NCI-H446 (cell line): Measurements from ENCODE around the gene NUMBL.
"Not testable (repeated sequence)": the region's sequence is repeated elsewhere in the genome, so short reads cannot be mapped to it uniquely, and the experiment has no call there.

Experiments used
- DNase-seq, 2 experiments: peaks; one replicate each; lab custom pipeline; 2025; lab: John Stamatoyannopoulos, UW

Gene NUMBL

GRCh38 chr19:40663695-40664692 is 26.5 kb downstream of the NUMBL start:
- no peak for DNase-seq

DNA sequence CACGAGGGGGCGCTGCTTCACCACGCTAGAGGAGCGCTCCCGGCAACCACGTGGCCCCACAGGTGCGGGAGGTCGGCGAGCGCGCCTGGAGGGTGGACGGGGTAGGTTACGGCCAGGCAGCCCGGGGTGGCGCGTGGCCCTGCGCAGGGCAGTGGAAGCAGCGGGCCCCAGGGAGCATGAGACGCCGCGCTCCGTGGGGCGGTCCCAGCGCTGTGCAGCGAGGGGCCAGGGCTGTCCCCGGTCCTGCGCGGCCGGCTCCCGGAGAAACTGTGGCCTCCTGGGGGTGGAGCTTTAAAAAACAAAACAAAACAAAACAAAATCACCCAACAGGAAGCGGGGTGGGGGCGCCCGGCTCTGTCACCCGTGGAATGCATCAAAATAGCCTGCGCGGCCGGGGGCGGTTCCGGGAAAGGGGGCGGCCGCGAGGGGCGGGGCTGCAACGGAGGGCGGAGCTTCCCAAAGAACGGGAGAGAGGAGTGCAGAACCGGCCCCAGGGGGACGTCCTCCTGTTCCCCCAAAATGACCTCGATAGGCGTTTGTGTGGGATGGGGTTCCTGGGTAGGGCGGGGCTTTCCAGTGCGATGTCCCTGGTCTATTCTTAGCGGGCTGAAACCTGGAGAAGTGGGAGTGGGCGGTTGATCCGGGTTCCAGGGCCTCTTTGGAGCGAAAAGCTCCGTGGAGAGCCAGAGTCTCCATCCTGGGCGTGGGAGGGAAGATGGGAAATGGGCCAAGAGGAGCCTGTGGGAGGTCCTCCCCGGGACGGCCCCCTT is 27.3 kb downstream of the NUMBL start:
- peak; percentile 77 to 86 for DNase-seq

- no peak for DNase-seq
Measured at GRCh38 chr19:40661616-40662015, 28.8 kb downstream of the NUMBL start.

DNA sequence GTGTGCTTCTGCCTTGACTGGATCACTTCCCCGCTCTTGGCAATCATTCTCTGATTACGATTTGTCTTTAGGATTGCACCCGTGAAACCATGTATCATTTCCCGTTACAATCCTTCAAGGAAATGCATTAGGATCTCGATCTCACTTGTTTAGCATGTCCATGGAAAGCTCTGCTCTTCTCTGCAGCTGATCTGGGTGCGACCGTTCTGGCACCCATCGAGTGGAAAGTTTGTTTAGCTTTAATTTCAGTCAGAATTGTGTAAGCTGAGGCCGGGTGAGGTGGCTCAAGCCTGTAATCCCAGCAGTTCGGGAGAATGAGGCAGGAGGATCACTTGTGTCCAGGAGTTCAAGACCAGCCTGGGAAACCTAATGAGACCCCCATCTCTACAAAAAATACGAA is 30.9 kb downstream of the NUMBL start:
- DNase-seq: no peak

GRCh38 chr19:40659116-40659515 is 31.3 kb downstream of the NUMBL start:
- no peak for DNase-seq

DNA sequence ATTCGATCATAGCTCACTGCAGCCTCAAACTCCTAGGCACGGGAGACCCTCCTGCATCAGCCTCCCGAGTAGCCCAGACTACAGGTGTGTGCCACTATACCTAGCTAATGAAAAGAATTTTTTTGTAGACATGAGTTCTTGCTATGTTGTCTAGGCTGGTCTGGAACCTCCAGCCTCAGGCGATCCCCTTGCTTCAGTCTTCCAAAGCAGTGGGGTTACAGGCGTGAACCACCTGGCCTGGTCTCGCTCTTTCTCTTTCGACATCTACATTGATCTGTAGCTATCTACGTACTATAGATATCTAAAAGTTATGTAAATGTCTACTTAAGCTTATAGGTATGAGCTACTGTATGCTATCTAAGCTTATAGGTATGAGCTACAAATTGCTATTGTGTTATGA is 32.4 kb downstream of the NUMBL start:
- no peak for DNase-seq

DNA sequence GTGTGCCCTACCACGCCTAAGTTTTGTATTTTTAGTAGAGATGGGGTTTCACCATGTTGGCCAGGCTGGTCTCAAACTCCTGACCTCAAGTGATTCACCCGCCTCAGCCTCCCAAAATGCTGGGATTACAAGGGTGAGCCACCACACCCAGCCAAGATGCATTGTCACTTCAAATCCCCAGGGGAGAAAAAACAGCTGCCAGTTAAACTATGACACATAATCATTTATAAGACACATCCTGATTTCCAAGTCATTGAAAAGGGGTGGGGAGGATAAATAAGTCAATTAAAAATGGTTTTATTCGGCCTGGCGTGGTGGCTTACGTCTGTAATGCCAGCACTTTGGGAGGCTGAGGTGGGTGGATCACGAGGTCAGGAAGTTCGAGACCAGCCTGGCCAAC is 34.8 kb downstream of the NUMBL start:
- not testable (repeated sequence) for DNase-seq

GRCh38 chr19:40652303-40652702 is 38.1 kb downstream of the NUMBL start:
- not testable (repeated sequence) for DNase-seq

DNA sequence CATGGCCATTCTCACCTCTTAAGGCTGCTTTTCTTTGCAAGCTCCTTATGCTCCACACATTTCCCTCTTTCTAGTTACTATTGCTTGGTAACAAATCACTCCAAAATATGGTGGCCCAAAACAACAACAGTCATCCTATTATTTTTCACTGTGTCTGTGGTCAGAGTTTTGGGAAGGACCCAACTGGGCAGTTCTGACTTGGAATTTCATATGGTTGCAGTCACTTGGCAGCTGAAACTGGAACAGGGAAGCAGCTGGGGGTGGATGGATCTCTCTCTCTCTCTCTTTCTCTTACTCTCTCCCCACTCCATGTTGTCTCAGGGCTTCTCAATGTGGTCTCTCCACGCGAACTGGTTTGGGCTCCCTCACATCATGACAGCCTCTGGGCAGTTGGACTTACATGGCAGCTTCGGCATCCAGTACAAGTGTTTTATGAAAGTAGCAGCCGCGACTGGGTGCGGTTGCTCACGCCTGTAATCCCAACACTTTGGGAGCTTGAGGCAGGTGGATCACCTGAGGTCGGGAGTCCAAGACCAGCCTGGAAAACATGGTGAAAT is 39.6 kb downstream of the NUMBL start:
- DNase-seq: no peak

DNA sequence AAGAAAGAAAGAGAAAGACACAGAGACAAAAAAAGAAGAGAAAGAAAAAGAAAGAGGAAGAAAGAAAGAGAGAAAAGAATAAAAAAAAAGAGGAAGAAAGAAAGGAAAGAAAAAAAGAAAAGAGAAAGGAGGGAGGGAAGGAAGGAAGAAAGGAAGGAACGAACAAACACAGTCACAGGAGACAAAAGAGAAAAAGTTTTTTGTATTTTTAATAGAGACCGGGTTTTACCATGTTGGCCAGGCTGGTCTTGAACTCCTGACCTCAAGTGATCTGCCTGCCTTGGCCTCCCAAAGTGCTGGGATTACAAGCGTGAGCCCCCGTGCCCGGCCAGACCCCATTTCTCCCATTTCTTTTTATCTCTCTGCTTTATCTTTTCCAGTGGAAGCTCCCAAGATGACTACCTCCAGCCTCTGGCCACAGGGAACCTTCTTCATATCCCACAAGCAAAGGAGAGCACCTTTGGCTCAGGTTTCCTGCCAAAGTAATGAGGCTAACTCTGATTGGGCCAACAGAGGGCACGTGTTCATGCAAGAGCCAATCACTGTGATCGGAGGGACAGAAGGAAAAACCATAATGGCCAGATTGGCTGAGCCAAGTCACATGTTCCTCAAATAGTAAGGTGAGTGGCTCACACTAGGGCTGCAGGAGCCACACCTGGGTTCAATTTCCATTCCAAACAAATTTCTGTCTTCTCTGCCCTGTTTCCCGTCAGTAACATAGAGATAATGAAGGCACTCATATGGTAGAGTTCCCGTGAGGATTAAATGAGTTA is 40.4 kb downstream of the NUMBL start:
- DNase-seq: not testable (repeated sequence)

DNA sequence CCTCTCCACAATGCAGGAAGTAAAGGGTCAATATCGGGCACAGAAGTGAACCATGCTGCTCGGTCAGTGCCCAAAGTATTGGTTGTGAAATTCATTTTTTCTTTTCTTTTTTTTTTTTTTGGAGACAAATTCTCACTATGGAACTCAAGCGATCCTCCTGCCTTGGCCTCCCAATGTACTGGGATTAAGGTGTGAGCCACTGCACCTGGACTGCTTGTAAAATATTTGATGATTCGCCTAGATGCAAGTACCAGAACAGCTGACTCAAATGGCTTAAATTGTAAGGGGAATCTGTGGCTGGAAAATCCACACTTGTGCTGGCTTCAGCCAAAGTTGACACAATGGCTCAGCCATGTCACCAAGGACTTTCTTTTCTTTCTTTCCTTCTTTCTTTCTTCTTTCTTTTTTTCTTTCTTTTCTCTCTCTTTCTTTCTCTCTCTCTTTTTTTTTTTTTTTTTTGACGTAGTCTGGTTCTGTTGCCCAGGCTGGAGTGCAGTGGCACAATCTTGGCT is 43.7 kb downstream of the NUMBL start:
- no peak for DNase-seq

DNA sequence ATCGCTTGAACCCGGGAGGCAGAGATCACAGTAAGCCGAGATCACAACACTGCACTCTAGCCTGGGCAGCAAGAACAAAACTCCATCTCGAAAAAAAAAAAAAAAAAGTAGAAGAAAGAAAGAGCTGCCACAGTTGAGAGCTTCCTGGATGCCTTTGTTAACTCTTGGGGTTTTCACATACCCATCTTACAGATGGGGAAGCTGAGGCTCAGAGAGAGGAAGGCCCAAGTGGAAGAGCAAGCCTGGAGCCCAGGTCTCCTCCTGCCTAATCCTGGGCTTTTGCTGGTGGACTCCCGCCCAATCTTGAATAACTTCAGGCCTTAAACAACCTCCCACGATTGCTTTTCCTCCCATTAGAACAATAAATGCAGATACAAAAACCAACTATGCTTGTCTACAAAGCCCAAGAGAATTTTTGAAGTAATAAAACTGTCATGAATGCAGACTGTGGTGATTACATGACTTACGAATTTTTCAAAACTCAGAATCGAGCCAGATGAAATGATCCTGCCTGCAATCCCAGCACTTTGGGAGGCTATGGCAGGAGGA is 47.6 kb downstream of the NUMBL start:
- DNase-seq: no peak

DNA sequence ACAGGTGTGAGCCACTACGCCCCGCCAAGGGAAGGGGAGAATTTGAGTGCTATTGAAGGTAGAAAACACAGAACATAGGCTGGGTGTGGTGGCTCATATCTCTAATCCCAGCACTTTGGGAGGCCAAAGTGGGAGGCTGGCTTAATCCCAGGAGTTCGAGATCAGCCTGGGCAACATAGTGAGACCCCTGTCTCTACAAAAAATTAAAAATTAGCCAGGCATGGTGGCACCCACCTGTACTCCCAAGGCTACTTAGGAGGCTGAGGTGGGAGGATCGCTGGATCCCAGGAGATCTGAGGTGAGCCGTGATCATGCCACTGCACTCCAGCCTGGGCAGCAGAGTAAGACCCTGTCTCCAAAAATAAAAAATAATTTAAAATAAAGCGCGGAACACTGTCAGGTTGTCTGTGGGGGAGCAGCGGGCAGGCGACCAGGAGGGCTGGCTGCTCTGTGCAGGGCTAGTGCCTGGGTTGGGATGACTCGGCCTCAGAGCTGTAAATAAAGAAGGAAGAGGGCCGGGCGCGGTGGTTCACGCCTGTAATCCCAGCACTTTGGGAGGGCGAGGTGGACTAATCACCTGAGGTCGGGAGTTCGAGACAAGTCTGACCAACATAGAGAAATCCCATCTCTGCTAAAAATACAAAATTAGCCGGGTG is 48.3 kb downstream of the NUMBL start:
- no peak for DNase-seq

DNA sequence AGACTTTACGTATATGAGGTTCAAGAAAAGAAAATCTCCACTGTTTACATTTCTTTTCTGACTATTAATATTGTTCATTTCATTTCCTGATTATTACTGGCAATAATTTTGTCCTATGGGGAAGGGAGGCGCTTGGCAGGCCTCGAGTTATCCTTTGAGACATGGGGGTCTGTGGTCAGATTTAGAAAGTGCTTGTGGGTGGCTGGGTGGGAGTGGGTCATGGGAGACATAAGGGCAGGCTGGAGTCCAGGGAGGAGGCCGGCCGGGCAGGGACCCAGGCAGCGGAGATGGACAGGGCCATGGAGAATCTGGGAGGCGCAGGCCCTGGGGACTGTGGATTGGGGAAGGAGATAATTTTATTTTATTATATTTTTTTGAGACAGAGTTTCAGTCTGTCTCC is 49.2 kb downstream of the NUMBL start:
- DNase-seq: no peak

DNA sequence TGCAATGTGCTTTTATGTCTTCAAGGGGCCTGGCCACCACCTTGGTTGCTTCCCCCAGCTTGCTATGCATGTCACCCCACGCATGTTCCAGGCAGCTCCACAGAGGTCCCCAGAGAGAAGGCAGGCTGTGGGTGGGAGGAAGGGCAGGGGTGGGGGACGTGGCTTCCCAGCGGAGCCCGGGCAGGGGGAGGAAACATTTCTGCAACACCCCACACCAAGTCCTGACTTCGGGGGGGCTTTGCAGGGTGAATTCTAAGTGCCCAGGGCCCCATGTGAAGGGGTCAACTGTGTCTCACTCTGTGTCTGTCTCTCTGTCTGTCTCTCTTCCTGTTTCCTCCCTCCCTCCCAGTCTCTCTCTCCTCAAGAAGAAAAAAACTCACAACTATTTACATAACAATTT is 49.7 kb downstream of the NUMBL start:
- DNase-seq: no peak

DNA sequence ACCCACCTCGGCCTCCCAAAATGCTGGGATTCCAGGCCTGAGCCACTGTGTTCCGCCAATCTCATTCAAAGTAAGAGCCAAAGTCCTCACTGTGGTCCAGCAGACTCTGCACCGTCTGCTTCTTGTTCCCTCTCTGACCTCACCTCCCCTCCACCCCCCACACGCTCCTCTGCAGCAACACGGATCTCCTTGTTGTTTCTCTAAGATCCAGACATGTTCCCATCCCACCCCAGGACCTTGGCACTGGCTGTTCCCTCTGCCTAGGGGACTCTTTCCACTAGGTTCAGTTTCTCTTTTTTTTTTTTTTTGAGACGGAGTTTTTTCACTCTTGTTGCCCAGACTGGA is 50.8 kb downstream of the NUMBL start:
- DNase-seq: no peak

DNA sequence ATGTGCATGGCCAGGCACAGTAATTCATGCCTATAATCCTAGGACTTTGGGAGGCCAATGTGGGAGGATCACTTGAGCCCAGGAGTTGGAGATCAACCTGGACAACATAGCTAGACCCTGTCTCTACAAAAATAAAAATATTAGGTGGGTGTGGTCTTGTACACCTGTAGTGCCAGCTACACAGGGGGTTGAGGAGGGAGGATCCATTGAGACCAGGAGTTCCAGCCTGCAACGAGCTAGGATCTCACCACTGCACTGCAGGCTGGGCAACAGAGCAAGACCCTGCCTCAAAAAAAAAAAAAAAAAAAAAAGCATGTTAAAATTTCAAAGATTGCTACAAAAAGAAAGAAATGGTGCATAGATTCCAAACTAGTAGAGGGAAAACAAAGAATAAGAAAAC is 52.1 kb downstream of the NUMBL start:
- DNase-seq: no peak

- no peak for DNase-seq
Measured at GRCh38 chr19:40633207-40633606, 57.2 kb downstream of the NUMBL start.

DNA sequence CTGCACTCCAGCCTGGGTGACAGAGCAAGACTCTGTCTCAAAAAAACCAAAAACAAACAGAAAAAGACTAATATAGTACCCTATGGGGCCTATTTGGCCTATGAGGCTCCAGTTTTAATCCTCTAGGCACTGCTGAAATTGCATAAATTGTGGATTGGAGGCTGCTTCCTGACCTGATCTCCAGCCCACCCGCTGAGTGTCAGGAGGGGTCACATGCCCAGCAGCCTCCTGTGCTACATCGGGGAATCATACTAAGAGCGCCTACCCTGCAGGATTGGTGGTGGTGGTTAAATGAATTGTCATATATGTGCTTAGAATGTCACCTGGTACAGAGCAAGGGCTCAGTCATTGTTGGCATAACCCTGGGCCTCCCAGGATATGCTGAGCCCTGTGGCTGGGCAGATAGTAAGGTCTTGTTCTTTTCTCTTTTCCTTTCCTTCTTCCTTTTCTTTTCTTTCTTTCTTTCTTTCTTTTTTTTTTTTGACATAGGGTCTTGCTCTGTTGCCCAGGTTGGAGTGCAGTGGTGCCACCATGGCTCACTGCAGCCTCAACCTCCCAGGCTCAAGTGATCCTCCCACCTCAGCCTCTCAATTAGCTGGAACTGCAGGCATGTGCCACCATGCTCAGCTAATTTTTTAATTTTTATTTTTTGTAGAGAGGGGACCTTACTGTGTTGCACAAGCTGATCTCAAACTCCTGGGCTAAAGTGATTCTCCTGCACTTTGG is 58.0 kb downstream of the NUMBL start:
- no peak for DNase-seq

DNA sequence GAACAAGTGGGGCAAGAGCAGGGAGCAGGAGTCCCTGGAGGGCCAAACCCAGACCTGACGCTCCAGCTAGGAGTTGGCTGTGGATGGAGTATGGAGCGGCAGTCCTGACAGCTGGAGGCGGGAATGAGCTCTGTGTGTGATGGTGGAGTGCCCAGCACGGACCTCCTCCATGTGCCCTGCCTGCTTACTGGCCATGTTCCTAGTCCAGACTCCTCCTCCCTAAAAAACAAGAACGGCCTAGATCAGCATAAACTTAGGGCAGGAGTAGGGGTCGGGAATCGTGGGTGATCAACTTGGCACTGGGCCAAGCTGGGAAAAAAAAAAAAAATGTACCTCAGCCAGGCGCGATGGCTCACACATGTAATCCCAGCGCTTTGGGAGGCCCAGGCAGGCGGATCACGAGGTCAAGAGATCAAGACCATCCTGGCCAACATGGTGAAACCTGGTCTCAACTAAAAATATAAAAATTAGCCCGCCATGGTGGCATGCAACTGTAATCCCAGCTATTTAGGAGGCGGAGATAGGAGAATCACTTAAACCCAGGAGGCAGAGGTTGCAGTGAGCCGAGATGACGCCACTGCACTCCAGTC is 59.8 kb downstream of the NUMBL start:
- DNase-seq: no peak
